MG63 (cell line): ENCODE results near the gene KCNC4. TPM values are rescaled to one million over a fixed set of nuclear protein-coding genes. Genes with fewer than 3 reads are reported as not detected.
A peak's percentile ranks its signal among the peaks of the same experiment; 100 is the strongest.

Experiments used
- DNase-seq: peaks from one replicate; pipeline ENCODE4 v3.0.0-alpha.2; 2020
- H3K27me3 ChIP-seq: fragments of 250-450 bp; sonication (Bioruptor Pico); 2 replicates; pipeline ENCODE4 v1.5.1; 2020; ENCODE audit warnings: mild to moderate bottlenecking, moderate library complexity
- H3K36me3 ChIP-seq: fragments of 250-450 bp; sonication (Bioruptor Pico); 2 replicates; pipeline ENCODE4 v1.5.1; 2020; ENCODE audit warnings: mild to moderate bottlenecking, moderate library complexity
- H3K4me3 ChIP-seq: fragments of 250-450 bp; sonication (Bioruptor Pico); 2 replicates; pipeline ENCODE4 v1.5.1; 2020; ENCODE audit warnings: mild to moderate bottlenecking, moderate library complexity
- H3K9me3 ChIP-seq: fragments of 250-450 bp; sonication (Bioruptor Pico); 2 replicates; pipeline ENCODE4 v1.5.1; 2020; ENCODE audit warnings: mild to moderate bottlenecking, moderate library complexity
- total RNA-seq: library from RNA; depleted of rRNA; stranded (reverse); fragments of >200 nt; shearing (Covaris generic); gene quantifications from 2 replicates; pipeline ENCODE4 v1.2.3, GENCODE V29; 2014; ENCODE audit warnings: low replicate concordance

KCNC4 gene
- total RNA-seq, 1 experiment from 2014 or later = 4.4 TPM

- H3K36me3 ChIP-seq = no peaks in the 10 kb centered on the region
- H3K9me3 ChIP-seq = no peaks in the 10 kb centered on the region
- no peak for DNase-seq
- H3K27me3 ChIP-seq = no peaks in the 10 kb centered on the region
- no peak overlapping the region for H3K4me3 ChIP-seq
These were observed 25.7 kb upstream of the KCNC4 start for GRCh38 chr1:110184446-110184845.

DNA sequence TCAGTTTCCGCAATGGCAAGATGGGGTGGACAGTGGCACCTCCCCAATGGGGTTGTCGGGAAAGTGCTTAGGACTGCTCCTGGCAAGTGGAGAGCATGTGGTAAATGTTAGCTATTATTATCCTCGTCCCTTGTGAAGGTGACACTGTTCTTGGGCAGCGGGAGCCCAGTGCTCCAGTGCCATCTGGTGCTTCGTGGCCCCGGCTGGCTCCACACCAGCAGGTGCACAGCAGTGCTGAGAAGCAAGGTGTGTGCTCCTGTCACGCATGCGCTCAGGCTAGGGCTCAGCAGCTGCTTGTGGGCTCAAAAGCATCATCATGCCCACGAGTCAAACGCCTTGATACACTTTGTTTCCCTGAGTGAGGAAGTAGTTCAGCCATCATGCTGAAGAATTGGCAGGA lies 24.9 kb upstream of the KCNC4 start:
- no peaks in the 10 kb centered on the region for H3K36me3 ChIP-seq
- H3K9me3 ChIP-seq = no peaks in the 10 kb centered on the region
- no peaks in the 10 kb centered on the region for H3K27me3 ChIP-seq
- no peak overlapping the region for H3K4me3 ChIP-seq
- DNase-seq = no peak

DNA sequence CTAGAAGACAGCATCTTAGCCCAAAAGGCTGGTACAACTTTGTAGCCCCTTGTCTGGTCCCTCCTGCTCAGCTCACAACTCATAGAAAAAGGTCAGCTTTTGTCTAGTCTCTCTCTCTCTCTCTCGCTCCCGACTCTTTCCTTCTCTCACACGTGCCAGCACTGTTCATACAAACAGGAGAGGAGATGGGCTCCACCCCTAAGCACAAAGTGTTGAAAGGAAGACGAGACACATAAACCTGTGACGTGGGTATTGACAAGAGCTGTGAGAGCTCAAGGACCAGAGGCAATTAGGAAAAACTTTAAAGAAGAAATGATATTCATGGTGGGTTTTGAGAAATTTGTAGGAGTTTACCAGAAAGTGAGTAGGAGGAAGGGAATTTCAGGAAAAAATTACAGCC lies 23.6 kb upstream of the KCNC4 start:
- H3K27me3 ChIP-seq = no peaks in the 10 kb centered on the region
- no peaks in the 10 kb centered on the region for H3K36me3 ChIP-seq
- H3K9me3 ChIP-seq = no peaks in the 10 kb centered on the region
- no peak for DNase-seq
- H3K4me3 ChIP-seq = no peak overlapping the region

DNA sequence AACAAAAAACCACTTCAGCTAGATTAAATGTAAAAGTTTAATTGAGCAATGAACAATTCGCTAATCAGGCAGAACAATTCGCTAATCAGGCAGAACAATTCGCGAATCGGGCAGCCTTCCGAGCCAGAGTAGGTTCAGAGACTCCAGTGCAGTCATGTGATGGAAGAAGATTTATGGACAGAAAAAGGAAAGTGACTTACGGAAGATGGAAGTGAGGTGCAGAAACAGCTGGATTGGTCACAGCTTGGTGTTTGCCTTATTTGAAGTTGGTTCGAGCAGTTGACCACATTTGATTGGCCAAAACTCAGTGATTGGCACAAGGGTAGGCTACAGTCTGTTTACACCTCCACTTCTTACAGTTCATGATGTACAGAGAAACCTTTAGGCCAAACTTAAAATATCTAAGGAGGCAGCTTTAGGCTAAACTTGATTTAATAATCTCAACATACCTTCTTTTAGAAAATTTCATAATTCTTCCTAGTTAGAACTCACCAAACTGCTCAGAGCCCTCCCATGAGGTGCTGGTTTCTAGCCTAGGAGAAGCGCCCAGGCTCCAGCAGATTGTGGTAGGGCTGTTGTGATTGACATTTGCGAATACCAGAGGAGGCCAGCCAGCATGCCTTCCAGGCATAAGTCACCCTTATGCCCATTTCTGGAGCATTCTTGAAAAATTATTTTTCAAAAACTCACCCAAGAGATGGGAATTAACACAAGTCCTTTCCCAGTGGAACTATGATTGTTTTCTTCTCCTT lies 22.8 kb upstream of the KCNC4 start:
- Histone ChIP-seq H3K9me3 (no peaks in the 10 kb centered on the region), H3K36me3 (no peaks in the 10 kb centered on the region), H3K4me3 (no peak overlapping the region), H3K27me3 (no peaks in the 10 kb centered on the region)
- peak; percentile 33 for DNase-seq

DNA sequence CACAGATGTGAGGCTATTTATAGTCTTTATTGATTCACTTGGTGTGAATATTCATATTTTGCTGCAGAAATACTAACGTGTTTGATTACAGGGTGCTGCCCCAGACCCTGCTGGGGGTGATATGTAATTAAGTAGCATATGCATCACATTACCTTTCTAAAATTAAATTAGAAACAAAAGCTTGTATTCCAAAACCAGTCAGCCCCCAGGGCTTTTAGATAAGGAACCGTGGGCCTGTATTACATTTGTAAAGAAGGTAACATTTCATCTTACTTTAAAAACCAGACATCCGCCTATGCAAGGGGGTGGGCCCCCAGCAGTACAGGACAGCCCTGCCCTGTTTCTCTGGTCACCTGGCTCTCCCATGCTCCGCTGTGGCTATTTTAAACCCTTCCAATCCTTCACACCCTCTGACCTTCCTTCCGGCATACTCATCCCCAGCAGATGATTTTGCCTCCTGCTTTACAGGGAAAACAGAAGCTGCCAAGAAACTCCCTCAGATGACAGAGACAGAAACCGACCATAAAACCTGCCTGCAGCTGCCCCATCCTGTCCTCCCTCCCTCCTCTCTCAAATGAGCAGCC lies 22.0 kb upstream of the KCNC4 start:
- H3K9me3 ChIP-seq = no peaks in the 10 kb centered on the region
- peak; percentile 69 for DNase-seq
- H3K36me3 ChIP-seq = no peaks in the 10 kb centered on the region
- H3K27me3 ChIP-seq = no peaks in the 10 kb centered on the region
- no peak overlapping the region for H3K4me3 ChIP-seq

GRCh38 chr1:110189181-110189580 lies 20.9 kb upstream of the KCNC4 start:
- H3K36me3 ChIP-seq = no peaks in the 10 kb centered on the region
- no peak overlapping the region for H3K4me3 ChIP-seq
- H3K9me3 ChIP-seq = no peaks in the 10 kb centered on the region
- DNase-seq = no peak
- no peaks in the 10 kb centered on the region for H3K27me3 ChIP-seq

- no peaks in the 10 kb centered on the region for H3K9me3 ChIP-seq
- peak; percentile 38 for DNase-seq
- no peak overlapping the region for H3K4me3 ChIP-seq
- H3K36me3 ChIP-seq = no peaks in the 10 kb centered on the region
- H3K27me3 ChIP-seq = no peaks in the 10 kb centered on the region
These were observed 19.7 kb upstream of the KCNC4 start for GRCh38 chr1:110190282-110190929.

- no peaks in the 10 kb centered on the region for H3K27me3 ChIP-seq
- H3K4me3 ChIP-seq = no peak overlapping the region
- no peaks in the 10 kb centered on the region for H3K36me3 ChIP-seq
- H3K9me3 ChIP-seq = no peaks in the 10 kb centered on the region
- no peak for DNase-seq
These were observed 17.6 kb upstream of the KCNC4 start for GRCh38 chr1:110192541-110192940.

DNA sequence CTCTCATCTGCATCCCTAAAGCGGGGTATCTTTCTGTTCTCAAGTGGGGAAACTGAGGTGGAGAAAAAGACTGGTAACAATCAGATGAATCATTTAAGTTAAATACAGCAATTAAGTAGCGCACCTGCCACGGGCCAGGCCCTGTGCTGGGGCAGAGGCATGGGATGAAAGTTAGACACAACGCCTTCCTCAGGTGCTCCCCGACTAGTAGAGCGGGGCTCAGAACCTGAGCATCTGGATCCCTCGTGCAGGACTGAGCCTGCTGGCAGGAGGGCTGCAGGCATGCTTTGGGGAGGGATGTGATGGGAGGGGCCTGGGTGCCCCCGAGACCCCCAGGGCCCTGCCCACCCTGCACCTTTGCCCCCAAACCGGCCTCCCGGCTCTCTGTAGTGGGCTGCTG lies 14.9 kb upstream of the KCNC4 start:
- Histone ChIP-seq H3K36me3 (no peaks in the 10 kb centered on the region), H3K4me3 (no peak overlapping the region), H3K9me3 (no peaks in the 10 kb centered on the region), H3K27me3 (no peaks in the 10 kb centered on the region)
- DNase-seq = no peak

DNA sequence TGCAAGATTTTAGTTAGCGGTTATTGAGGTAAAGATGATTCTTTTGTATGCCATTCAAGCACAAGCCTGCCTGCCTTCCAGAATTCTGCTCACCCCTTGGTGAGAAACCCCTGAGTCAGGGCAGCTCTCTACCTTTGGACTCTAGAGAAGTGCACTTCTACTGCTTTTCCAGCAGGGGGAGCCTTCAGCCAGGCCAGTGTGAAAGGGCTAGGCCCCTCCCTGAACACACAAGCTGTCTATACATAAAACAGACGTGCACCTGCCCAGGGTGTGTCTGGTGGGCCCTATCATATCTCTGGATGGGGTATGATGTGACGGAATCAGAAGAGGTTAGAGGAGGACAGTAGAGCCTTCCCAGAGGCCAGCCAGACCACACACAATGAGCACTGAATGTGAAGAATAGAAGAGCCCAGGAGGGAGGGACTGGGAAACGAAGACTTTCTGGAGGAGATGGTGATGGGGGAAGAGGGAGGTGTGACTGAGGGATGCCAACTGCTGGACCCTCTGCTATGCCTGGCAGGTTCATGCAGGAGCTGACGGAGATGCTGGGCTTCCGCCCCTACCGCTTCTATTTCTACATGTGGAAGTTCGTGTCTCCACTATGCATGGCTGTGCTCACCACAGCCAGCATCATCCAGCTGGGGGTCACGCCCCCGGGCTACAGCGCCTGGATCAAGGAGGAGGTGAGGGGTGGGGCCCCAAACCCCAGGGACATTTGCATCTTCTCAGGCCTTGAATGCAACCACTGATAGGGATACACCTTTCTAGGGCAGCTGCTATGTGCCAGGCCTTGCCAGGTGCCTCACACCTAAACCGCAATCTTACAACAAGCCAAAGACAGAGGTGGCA lies 13.0 kb upstream of the KCNC4 start:
- H3K36me3 ChIP-seq = no peaks in the 10 kb centered on the region
- peak; percentile 42 for DNase-seq

GRCh38 chr1:110197905-110198629 lies 12.0 kb upstream of the KCNC4 start:
- Histone ChIP-seq H3K4me3 (no peak overlapping the region), H3K36me3 (no peaks in the 10 kb centered on the region), H3K27me3 (no peaks in the 10 kb centered on the region), H3K9me3 (no peaks in the 10 kb centered on the region)
- no peak for DNase-seq

More for the DNA sequence above, 13.0 kb upstream of the KCNC4 start:
- no peaks in the 10 kb centered on the region for H3K9me3 ChIP-seq
- H3K27me3 ChIP-seq = no peaks in the 10 kb centered on the region
- H3K4me3 ChIP-seq = no peak overlapping the region

DNA sequence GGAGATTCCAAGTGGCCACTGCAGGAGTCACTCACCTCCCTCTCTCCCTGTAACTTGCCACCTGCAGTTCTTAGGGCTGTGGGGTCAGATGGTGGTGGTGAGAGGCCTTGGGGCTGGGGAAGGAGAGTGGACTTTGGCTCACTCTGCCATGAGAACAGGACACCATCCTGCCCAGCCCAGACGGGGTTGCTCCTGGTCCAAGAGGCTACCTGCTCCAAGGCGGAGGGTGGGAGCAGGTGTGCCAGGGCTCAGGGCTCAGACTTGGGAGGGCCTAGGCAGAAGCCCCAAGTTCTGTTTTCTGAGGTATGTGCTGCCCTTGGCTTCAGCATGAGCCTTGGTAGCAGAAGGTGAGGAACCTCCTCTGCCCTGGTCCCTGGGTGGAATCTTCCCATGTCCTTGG lies 11.4 kb upstream of the KCNC4 start:
- Histone ChIP-seq H3K36me3 (no peaks in the 10 kb centered on the region), H3K27me3 (no peaks in the 10 kb centered on the region), H3K9me3 (no peaks in the 10 kb centered on the region), H3K4me3 (no peak overlapping the region)
- no peak for DNase-seq

- Histone ChIP-seq H3K36me3 (no peaks in the 10 kb centered on the region), H3K9me3 (no peaks in the 10 kb centered on the region), H3K27me3 (no peaks in the 10 kb centered on the region), H3K4me3 (no peak overlapping the region)
- no peak for DNase-seq
These were observed 9.9 kb upstream of the KCNC4 start for GRCh38 chr1:110200190-110200589.

DNA sequence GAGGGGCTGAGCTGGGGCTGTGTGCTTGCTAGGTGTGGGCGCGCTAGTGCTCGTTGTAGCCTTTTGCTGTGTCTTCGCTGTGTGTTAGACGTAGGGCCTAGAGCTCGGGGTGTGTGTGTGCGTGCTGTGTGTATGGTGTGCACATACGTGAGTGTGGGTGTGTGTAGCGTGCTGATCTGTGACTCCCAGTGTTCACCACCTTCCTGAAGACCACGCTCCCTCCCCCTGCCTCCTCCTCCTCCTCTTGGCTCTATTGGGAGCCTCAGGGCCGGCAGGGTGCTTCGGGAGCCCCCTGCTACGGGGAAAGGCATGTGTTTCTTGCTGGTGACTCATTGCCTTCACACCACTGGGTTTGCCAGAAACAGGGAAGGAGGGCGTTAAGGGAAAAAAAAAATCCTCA lies 9.4 kb upstream of the KCNC4 start:
- peak; percentile 42 for DNase-seq
- no peak overlapping the region for H3K4me3 ChIP-seq
- no peaks in the 10 kb centered on the region for H3K9me3 ChIP-seq
- no peaks in the 10 kb centered on the region for H3K36me3 ChIP-seq
- H3K27me3 ChIP-seq = no peaks in the 10 kb centered on the region

- H3K27me3 ChIP-seq = no peaks in the 10 kb centered on the region
- DNase-seq = no peak
These were observed 8.8 kb upstream of the KCNC4 start for GRCh38 chr1:110201157-110201825.

GRCh38 chr1:110203021-110203661 lies 7.0 kb upstream of the KCNC4 start:
- Histone ChIP-seq H3K36me3 (no peaks in the 10 kb centered on the region), H3K9me3 (no peaks in the 10 kb centered on the region), H3K27me3 (no peaks in the 10 kb centered on the region), H3K4me3 (no peak overlapping the region)
- peak; percentile 44 for DNase-seq

More at GRCh38 chr1:110201157-110201825, 8.8 kb upstream of the KCNC4 start:
- Histone ChIP-seq H3K4me3 (no peak overlapping the region), H3K36me3 (no peaks in the 10 kb centered on the region), H3K9me3 (no peaks in the 10 kb centered on the region)
